HL-60 (cell line): ENCODE measurements around the gene SP110.
"Not testable (repeated sequence)": the region's sequence is repeated elsewhere in the genome, so short reads cannot be mapped to it uniquely, and the experiment has no call there.

ENCODE experiments used
- DNase-seq, 2 experiments: peaks; one replicate each; pipeline ENCODE4 v3.0.0-alpha.2; 2010 to 2020; ENCODE audit warnings: low read depth in 1 of 2, low spot score in 1 of 2
- H3K27ac ChIP-seq: fragments of 250-450 bp; sonication (Bioruptor Pico); replicated peaks from 2 replicates; pipeline ENCODE4 v1.5.1; 2020; ENCODE audit warnings: mild to moderate bottlenecking, moderate library complexity
- H3K27me3 ChIP-seq: fragments of 250-450 bp; sonication (Bioruptor Pico); 2 replicates; pipeline ENCODE4 v1.5.1; 2021; ENCODE audit warnings: mild to moderate bottlenecking, moderate library complexity; ENCODE audit not compliant: insufficient read depth, poor library complexity, severe bottlenecking
- H3K4me3 ChIP-seq: replicated peaks from 2 replicates; pipeline ENCODE4 v1.5.1; 2011; ENCODE audit warnings: mild to moderate bottlenecking, control low read depth, low read length; ENCODE audit not compliant: insufficient read depth
- CTCF ChIP-seq: IDR thresholded peaks from one replicate; pipeline ENCODE4 v1.5.1; 2011; ENCODE audit warnings: low read length, control low read depth, inconsistent platforms; ENCODE audit not compliant: insufficient read depth
- GABPA ChIP-seq: IDR thresholded peaks from 2 replicates; pipeline ENCODE4 v1.6.1; 2012; ENCODE audit warnings: low read depth
- POLR2AphosphoS5 ChIP-seq: IDR thresholded peaks from 2 replicates; pipeline ENCODE4 v1.6.1; 2012; ENCODE audit warnings: low read depth
- REST ChIP-seq: IDR thresholded peaks from 2 replicates; pipeline ENCODE4 v1.6.1; 2012; ENCODE audit warnings: low read depth; ENCODE audit not compliant: insufficient replicate concordance
- SPI1 ChIP-seq: IDR thresholded peaks from 2 replicates; pipeline ENCODE4 v1.6.1; 2012; ENCODE audit warnings: low read depth, mild to moderate bottlenecking, borderline replicate concordance

SP110 gene

GRCh38 chr2:230225486-230225885 is 5.7 kb upstream of the SP110 start, which contains the start of gene SP140:
Gene SP140 (plus strand): TSS chr2:230225736. CDS start chr2:230225845, 109 bp downstream.
- peak within 1 kb of the TSS; percentile 54 for H3K27ac ChIP-seq

GRCh38 chr2:230224458-230224857 is 4.7 kb upstream of the SP110 start:
- TF ChIP-seq SPI1 (peak; percentile 87), REST (no peak)
- Histone ChIP-seq H3K27ac (peak overlapping the region; percentile 54), H3K4me3 (no peak overlapping the region), H3K27me3 (no peaks in the 10 kb centered on the region)
- DNase-seq, result peak in 1 of 2 experiments; percentile 23

More at GRCh38 chr2:230225486-230225885, 5.7 kb upstream of the SP110 start, which contains the start of gene SP140:
- Histone ChIP-seq H3K27me3 (no peaks in the 10 kb centered on the region), H3K4me3 (peak within 1 kb of the TSS; percentile 8; the same call in 1 of the 2 replicates)
- TF ChIP-seq GABPA (no peak), REST (no peak), SPI1 (no peak)
- DNase-seq, result peak; percentile 61 to 72

GRCh38 chr2:230222829-230223228 is 3.0 kb upstream of the SP110 start:
- H3K27ac ChIP-seq, H3K4me3 ChIP-seq, H3K27me3 ChIP-seq: not testable (repeated sequence)
- DNase-seq, result peak in 1 of 2 experiments; percentile 54

- Histone ChIP-seq H3K27me3 (no peaks in the 10 kb centered on the region), H3K4me3 (no peak overlapping the region), H3K27ac (no peak overlapping the region)
- no peak for DNase-seq
- TF ChIP-seq POLR2AphosphoS5 (no peak), GABPA (no peak), CTCF (no peak), REST (no peak), SPI1 (no peak)
Measured at GRCh38 chr2:230221493-230221892, 1.7 kb upstream of the SP110 start.
